Trophoblast cell (in vitro differentiated cells and primary cell): ENCODE measurements around the gene TMEM35B.
"Not testable (repeated sequence)": the region's sequence is repeated elsewhere in the genome, so short reads cannot be mapped to it uniquely, and the experiment has no call there.

Experiments
- DNase-seq, 2 donors: peaks; one replicate each; pipeline ENCODE4 v3.0.0-alpha.2; 2016
- H2AFZ ChIP-seq: 2 replicates; pipeline ENCODE4 v1.6.1; 2013; ENCODE audit warnings: low read length, moderate library complexity, mild to moderate bottlenecking; ENCODE audit not compliant: insufficient read depth, poor library complexity
- H2AK5ac ChIP-seq: 2 replicates; pipeline ENCODE4 v1.6.1; 2013; ENCODE audit warnings: mild to moderate bottlenecking, low read length
- H2BK120ac ChIP-seq: 2 replicates; pipeline ENCODE4 v1.6.1; 2013; ENCODE audit warnings: low read length, mild to moderate bottlenecking, moderate library complexity; ENCODE audit not compliant: insufficient read depth, poor library complexity
- H2BK12ac ChIP-seq: 2 replicates; pipeline ENCODE4 v1.6.1; 2013; ENCODE audit warnings: mild to moderate bottlenecking, low read length, moderate library complexity
- H2BK5ac ChIP-seq: 2 replicates; pipeline ENCODE4 v1.6.1; 2013; ENCODE audit warnings: low read length, low read depth, moderate library complexity, mild to moderate bottlenecking; ENCODE audit not compliant: poor library complexity
- H3K14ac ChIP-seq: 2 replicates; pipeline ENCODE4 v1.6.1; 2013; ENCODE audit warnings: mild to moderate bottlenecking, low read length
- H3K18ac ChIP-seq: 2 replicates; pipeline ENCODE4 v1.6.1; 2013; ENCODE audit warnings: mild to moderate bottlenecking, low read length
- H3K23ac ChIP-seq: 2 replicates; pipeline ENCODE4 v1.6.1; 2013; ENCODE audit warnings: low read length
- H3K27ac ChIP-seq: 2 replicates; pipeline ENCODE4 v1.5.1; 2013; ENCODE audit warnings: low read depth, mild to moderate bottlenecking, inconsistent platforms, low read length, moderate library complexity
- H3K27me3 ChIP-seq: 2 replicates; pipeline ENCODE4 v1.6.1; 2013; ENCODE audit warnings: inconsistent platforms, mild to moderate bottlenecking, low read length, moderate library complexity; ENCODE audit not compliant: insufficient read depth
- H3K36me3 ChIP-seq, 2 experiments: 1 replicate in 1 of 2; 2 replicates in 1 of 2; pipeline ENCODE4 v1.6.1; 2013; ENCODE audit warnings: low read length in 2 of 2, mild to moderate bottlenecking in 2 of 2, moderate library complexity in 1 of 2; ENCODE audit not compliant: insufficient read depth in 2 of 2, control insufficient read depth in 1 of 2
- H3K4ac ChIP-seq: 2 replicates; pipeline ENCODE4 v1.6.1; 2013; ENCODE audit warnings: low read depth, mild to moderate bottlenecking, low read length, moderate library complexity
- H3K4me1 ChIP-seq, 2 experiments: 1 replicate in 1 of 2; 2 replicates in 1 of 2; pipeline ENCODE4 v1.6.1; 2013; ENCODE audit warnings: low read length in 2 of 2, mild to moderate bottlenecking in 2 of 2, moderate library complexity in 1 of 2; ENCODE audit not compliant: insufficient read depth in 2 of 2, control insufficient read depth in 1 of 2
- H3K4me2 ChIP-seq: 2 replicates; pipeline ENCODE4 v1.6.1; 2013; ENCODE audit warnings: inconsistent platforms, mild to moderate bottlenecking, low read length, moderate library complexity
- H3K4me3 ChIP-seq: 2 replicates; pipeline ENCODE4 v1.5.1; 2013; ENCODE audit warnings: mild to moderate bottlenecking, low read depth, low read length, inconsistent platforms
- H3K79me1 ChIP-seq: one replicate; pipeline ENCODE4 v1.6.1; 2013; ENCODE audit warnings: low read length
- H3K79me2 ChIP-seq: 2 replicates; pipeline ENCODE4 v1.6.1; 2013; ENCODE audit warnings: low read length, mild to moderate bottlenecking; ENCODE audit not compliant: control insufficient read depth, insufficient read depth, poor library complexity
- H3K9ac ChIP-seq: 2 replicates; pipeline ENCODE4 v1.6.1; 2013; ENCODE audit warnings: mild to moderate bottlenecking, low read length
- H3K9me3 ChIP-seq: 2 replicates; pipeline ENCODE4 v1.6.1; 2013; ENCODE audit warnings: low read depth, mild to moderate bottlenecking, control low read depth, inconsistent platforms, low read length; ENCODE audit not compliant: insufficient read depth
- H4K12ac ChIP-seq: 2 replicates; pipeline ENCODE4 v1.6.1; 2013; ENCODE audit warnings: low read depth, mild to moderate bottlenecking, low read length, moderate library complexity
- H4K8ac ChIP-seq: 2 replicates; pipeline ENCODE4 v1.6.1; 2013; ENCODE audit warnings: low read depth, mild to moderate bottlenecking, low read length, moderate library complexity
- H4K91ac ChIP-seq: one replicate; pipeline ENCODE4 v1.6.1; 2013; ENCODE audit warnings: low read depth, mild to moderate bottlenecking, low read length, moderate library complexity
- WGBS: extraction: QIAGEN DNeasy Blood & Tissue Kit; methylation state at CpG from one replicate; pipeline ENCODE4 v1.1.7; 2013; ENCODE audit warnings: missing lambda C conversion rate; ENCODE audit not compliant: insufficient read length, insufficient coverage; ENCODE audit errors: extremely low coverage; 5-methylcytosine and 5-hydroxymethylcytosine counted together

Gene TMEM35B

GRCh38 chr1:34950428-34950827, 34.7 kb downstream of the TMEM35B start:
- Histone ChIP-seq H3K27ac (no peak overlapping the region), H3K9me3 (no peaks in the 10 kb centered on the region), H3K18ac (no peak overlapping the region), H3K79me1 (no peaks in the 10 kb centered on the region), H3K36me3 (no peaks in the 10 kb centered on the region), H3K4me3 (no peak overlapping the region), H2BK5ac (no peak overlapping the region), H3K79me2 (no peaks in the 10 kb centered on the region), H4K12ac (no peak overlapping the region), H3K27me3 (no peaks in the 10 kb centered on the region), H3K4ac (no peak overlapping the region), H3K9ac (no peak overlapping the region), H4K8ac (no peak overlapping the region), H3K14ac (no peak overlapping the region), H2BK120ac (no peak overlapping the region), H2AFZ (no peak overlapping the region), H4K91ac (no peak overlapping the region), H3K4me2 (no peak overlapping the region), H3K23ac (no peak overlapping the region), H3K4me1 (no peaks in the 10 kb centered on the region), H2AK5ac (no peak overlapping the region), H2BK12ac (no peak overlapping the region)
- WGBS = no CpG with 5 or more reads among the region's 1 CpG
- no peak for DNase-seq

DNA sequence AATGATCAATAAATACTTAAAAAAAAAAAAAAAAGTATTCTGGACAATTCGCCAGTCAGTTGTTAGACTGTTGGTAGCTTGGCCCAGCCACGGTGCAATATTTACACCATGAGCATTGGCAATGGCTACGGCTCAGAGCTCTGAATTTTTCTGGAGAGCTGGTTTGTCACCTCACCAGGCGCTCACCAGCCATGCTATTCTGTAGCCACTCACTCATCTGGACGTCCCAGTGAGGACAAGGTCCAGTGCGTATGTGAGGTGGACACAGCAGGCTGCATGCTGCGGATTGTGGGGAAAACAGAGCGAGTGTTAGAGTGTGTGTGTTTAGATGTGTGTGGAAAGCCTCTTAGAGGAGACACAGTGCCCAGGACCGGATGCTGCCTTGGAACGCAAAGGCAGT, 36.4 kb downstream of the TMEM35B start:
- not testable (repeated sequence) for H4K8ac ChIP-seq, H3K36me3 ChIP-seq

GRCh38 chr1:34947641-34948314, 37.4 kb downstream of the TMEM35B start:
- H3K23ac ChIP-seq, H2AFZ ChIP-seq, H3K9me3 ChIP-seq, H3K79me2 ChIP-seq, H4K91ac ChIP-seq, H3K4me2 ChIP-seq, H4K8ac ChIP-seq, H3K27ac ChIP-seq, H4K12ac ChIP-seq, H3K79me1 ChIP-seq, H3K18ac ChIP-seq, H2BK5ac ChIP-seq, H3K4me3 ChIP-seq, DNase-seq, H3K36me3 ChIP-seq, H3K9ac ChIP-seq, H3K14ac ChIP-seq, H2BK12ac ChIP-seq, H3K4me1 ChIP-seq, H2BK120ac ChIP-seq, H3K27me3 ChIP-seq, H2AK5ac ChIP-seq, H3K4ac ChIP-seq: not testable (repeated sequence)
- WGBS = no CpG with 5 or more reads among the region's 41 CpGs

More for the DNA sequence above, 36.4 kb downstream of the TMEM35B start:
- H2BK5ac ChIP-seq, H3K4me3 ChIP-seq, H2AK5ac ChIP-seq, H3K27me3 ChIP-seq, H3K79me2 ChIP-seq, H3K23ac ChIP-seq, H4K12ac ChIP-seq, H3K14ac ChIP-seq, H4K91ac ChIP-seq, H3K79me1 ChIP-seq, H3K9ac ChIP-seq, H2AFZ ChIP-seq, H3K4ac ChIP-seq, H3K4me2 ChIP-seq, H2BK120ac ChIP-seq, H2BK12ac ChIP-seq, H3K4me1 ChIP-seq, H3K9me3 ChIP-seq, DNase-seq, H3K18ac ChIP-seq, H3K27ac ChIP-seq: not testable (repeated sequence)
- no CpG with 5 or more reads among the region's 10 CpGs for WGBS

DNA sequence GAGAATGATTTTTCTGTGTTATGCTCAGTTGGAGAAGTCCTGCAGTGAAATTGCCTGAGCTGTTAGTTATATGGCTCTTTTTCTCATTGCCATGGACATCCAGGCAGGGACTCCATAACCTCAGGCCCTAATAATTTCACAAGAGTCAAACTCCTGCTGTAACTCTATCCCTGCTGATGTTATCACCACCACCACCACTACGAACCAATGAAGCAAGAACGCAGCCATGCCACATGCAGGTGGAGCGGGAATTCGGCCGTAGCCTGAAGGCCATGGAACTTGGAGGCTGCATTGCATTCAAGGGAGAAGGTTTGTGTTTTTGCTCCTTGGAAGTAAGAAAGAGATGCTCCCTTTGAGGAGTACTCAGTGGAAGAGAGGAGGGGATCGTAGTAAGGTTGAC, 38.9 kb downstream of the TMEM35B start:
- H3K4ac ChIP-seq = no peak overlapping the region
- H3K14ac ChIP-seq = no peak overlapping the region
- H2AK5ac ChIP-seq = no peak overlapping the region
- H2AFZ ChIP-seq = no peak overlapping the region
- no peak overlapping the region for H3K4me2 ChIP-seq
- no peak overlapping the region for H3K9ac ChIP-seq
- H2BK5ac ChIP-seq = no peak overlapping the region
- H4K8ac ChIP-seq = no peak overlapping the region
- H3K27ac ChIP-seq = no peak overlapping the region
- no peaks in the 10 kb centered on the region for H3K9me3 ChIP-seq
- H3K18ac ChIP-seq = no peak overlapping the region
- H3K4me3 ChIP-seq = no peak overlapping the region
- H3K4me1 ChIP-seq = no peaks in the 10 kb centered on the region
- no peak overlapping the region for H4K91ac ChIP-seq
- DNase-seq = peak; percentile 81 to 91
- H3K79me1 ChIP-seq = no peaks in the 10 kb centered on the region
- H3K27me3 ChIP-seq = no peaks in the 10 kb centered on the region
- no peak overlapping the region for H4K12ac ChIP-seq
- H3K23ac ChIP-seq = no peak overlapping the region
- H2BK120ac ChIP-seq = no peak overlapping the region
- WGBS = no CpG with 5 or more reads among the region's 6 CpGs
- no peaks in the 10 kb centered on the region for H3K36me3 ChIP-seq
- no peaks in the 10 kb centered on the region for H3K79me2 ChIP-seq
- no peak overlapping the region for H2BK12ac ChIP-seq
